22Rv1 (cell line): ENCODE measurements around the gene CELF4.

Experiments
- H3K27ac ChIP-seq: fragments of 450-650 bp; 2 replicates; pipeline ENCODE4 v1.5.1; 2017
- CTCF ChIP-seq: fragments of 450-650 bp; IDR thresholded peaks from 2 replicates; pipeline ENCODE4 v1.5.1; 2017; ENCODE audit warnings: mild to moderate bottlenecking
- ZFX ChIP-seq: fragments of 450-650 bp; IDR thresholded peaks from 2 replicates; pipeline ENCODE4 v1.6.1; 2017; ENCODE audit warnings: antibody characterized with exemption, borderline replicate concordance

Gene CELF4

GRCh38 chr18:37317486-37317885 is 248.1 kb downstream of the CELF4 start:
- no peak overlapping the region for H3K27ac ChIP-seq
- TF ChIP-seq CTCF (no peak), ZFX (no peak)

GRCh38 chr18:37316468-37316867 is 249.1 kb downstream of the CELF4 start:
- no peak overlapping the region for H3K27ac ChIP-seq
- TF ChIP-seq CTCF: no peak
- no peak for TF ChIP-seq ZFX

- TF ChIP-seq CTCF (no peak), ZFX (no peak)
- no peak overlapping the region for H3K27ac ChIP-seq
These were observed 249.7 kb downstream of the CELF4 start for GRCh38 chr18:37315935-37316334.

- H3K27ac ChIP-seq: no peak overlapping the region
- TF ChIP-seq ZFX (no peak), CTCF (no peak)
These were observed 251.1 kb downstream of the CELF4 start for GRCh38 chr18:37314534-37314933.

GRCh38 chr18:37313624-37314023 is 252.0 kb downstream of the CELF4 start:
- no peak for TF ChIP-seq ZFX
- TF ChIP-seq CTCF: no peak
- no peak overlapping the region for H3K27ac ChIP-seq

GRCh38 chr18:37309861-37310260 is 255.7 kb downstream of the CELF4 start:
- no peak for TF ChIP-seq CTCF
- no peak for TF ChIP-seq ZFX
- H3K27ac ChIP-seq: no peak overlapping the region

GRCh38 chr18:37309059-37309458 is 256.5 kb downstream of the CELF4 start:
- H3K27ac ChIP-seq: no peak overlapping the region
- TF ChIP-seq ZFX (no peak), CTCF (no peak)
